GM19463 (cell line): ENCODE results near the gene MYCBPAP.

Source experiments
- ATAC-seq: cut with Tn5 transposase; IDR thresholded peaks from one replicate; pipeline ENCODE4 v1.9.1; 2021; ENCODE audit warnings: mild to moderate bottlenecking, moderate library complexity; ENCODE audit not compliant: unreplicated experiment

MYCBPAP gene

GRCh38 chr17:50549969-50550368 is 41.7 kb downstream of the MYCBPAP start:
- ATAC-seq = no peak

GRCh38 chr17:50550661-50551432 is 42.6 kb downstream of the MYCBPAP start:
- ATAC-seq = no peak

GRCh38 chr17:50551433-50551815 is 43.2 kb downstream of the MYCBPAP start:
- ATAC-seq = no peak

- ATAC-seq = no peak
Observed at GRCh38 chr17:50551884-50552283, 43.6 kb downstream of the MYCBPAP start.

GRCh38 chr17:50554201-50554600 is 46.0 kb downstream of the MYCBPAP start:
- ATAC-seq = no peak

GRCh38 chr17:50556803-50557202 is 48.6 kb downstream of the MYCBPAP start:
- ATAC-seq = no peak

GRCh38 chr17:50557630-50558029 is 49.4 kb downstream of the MYCBPAP start:
- no peak for ATAC-seq

- ATAC-seq = no peak
Observed at GRCh38 chr17:50558091-50558490, 49.9 kb downstream of the MYCBPAP start.

- no peak for ATAC-seq
Observed at GRCh38 chr17:50558581-50558940, 50.3 kb downstream of the MYCBPAP start.

GRCh38 chr17:50558941-50559614 is 50.8 kb downstream of the MYCBPAP start:
- ATAC-seq = no peak

- ATAC-seq = no peak
Observed at GRCh38 chr17:50559674-50560184, 51.5 kb downstream of the MYCBPAP start.

- ATAC-seq = peak; percentile 96
Observed at GRCh38 chr17:50560185-50560824, 52.1 kb downstream of the MYCBPAP start, which contains the start of gene CACNA1G. TSS of gene CACNA1G (plus strand) at chr17:50560715. CDS start at chr17:50561460, 745 bp downstream.

GRCh38 chr17:50560931-50561745 is 52.9 kb downstream of the MYCBPAP start:
- no peak for ATAC-seq

- ATAC-seq = no peak
Observed at GRCh38 chr17:50561746-50562141, 53.5 kb downstream of the MYCBPAP start.

- no peak for ATAC-seq
Observed at GRCh38 chr17:50562242-50563091, 54.2 kb downstream of the MYCBPAP start.

- no peak for ATAC-seq
Observed at GRCh38 chr17:50563092-50563511, 54.9 kb downstream of the MYCBPAP start.

- ATAC-seq = no peak
Observed at GRCh38 chr17:50564916-50565315, 56.7 kb downstream of the MYCBPAP start.

- ATAC-seq = no peak
Observed at GRCh38 chr17:50565402-50566350, 57.4 kb downstream of the MYCBPAP start.

- ATAC-seq = no peak
Observed at GRCh38 chr17:50566886-50567285, 58.6 kb downstream of the MYCBPAP start.
